WI38 (cell line): ENCODE measurements around the gene MYO16.

ENCODE experiments used
- H3K4me3 ChIP-seq: 2 replicates; pipeline ENCODE4 v1.5.1; 2011; ENCODE audit warnings: low read depth, mild to moderate bottlenecking, control low read depth, low read length
- CTCF ChIP-seq: IDR thresholded peaks from 2 replicates; pipeline ENCODE4 v1.5.1; 2012; ENCODE audit warnings: low read depth, mild to moderate bottlenecking, control low read depth, low read length

The MYO16 gene

GRCh38 chr13:108629988-108630387 is 577 bp downstream of the MYO16 start:
- TF ChIP-seq CTCF, result no peak
- no peak overlapping the region for H3K4me3 ChIP-seq

DNA sequence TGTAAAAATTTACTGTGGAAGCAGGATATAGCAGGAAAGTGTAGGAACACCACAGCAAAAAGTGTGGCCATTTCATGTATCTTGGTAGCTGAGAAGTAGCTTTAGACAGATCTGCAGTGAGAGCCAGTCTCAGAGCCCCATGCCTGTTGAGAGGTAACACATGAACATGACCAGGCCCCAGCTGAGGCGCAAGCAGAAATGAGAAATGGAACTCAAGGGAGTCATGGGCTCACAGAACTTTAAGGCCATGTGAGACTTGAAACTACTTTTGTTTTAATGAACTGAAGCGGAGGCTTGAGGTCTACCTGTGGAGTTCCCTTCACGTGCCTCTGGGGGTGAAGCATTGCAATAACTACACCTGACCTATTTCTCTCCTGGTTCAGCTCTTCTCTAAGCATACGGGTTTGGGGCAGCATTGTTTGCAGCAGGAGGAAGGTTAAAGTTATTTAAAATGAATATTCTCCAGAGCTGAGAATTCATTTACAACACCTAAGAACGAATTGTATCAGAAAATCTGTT is 3.3 kb downstream of the MYO16 start:
- no peak overlapping the region for H3K4me3 ChIP-seq
- no peak for TF ChIP-seq CTCF

- H3K4me3 ChIP-seq, result no peak overlapping the region
- no peak for TF ChIP-seq CTCF
Measured at GRCh38 chr13:108638901-108639300, 9.5 kb downstream of the MYO16 start.

DNA sequence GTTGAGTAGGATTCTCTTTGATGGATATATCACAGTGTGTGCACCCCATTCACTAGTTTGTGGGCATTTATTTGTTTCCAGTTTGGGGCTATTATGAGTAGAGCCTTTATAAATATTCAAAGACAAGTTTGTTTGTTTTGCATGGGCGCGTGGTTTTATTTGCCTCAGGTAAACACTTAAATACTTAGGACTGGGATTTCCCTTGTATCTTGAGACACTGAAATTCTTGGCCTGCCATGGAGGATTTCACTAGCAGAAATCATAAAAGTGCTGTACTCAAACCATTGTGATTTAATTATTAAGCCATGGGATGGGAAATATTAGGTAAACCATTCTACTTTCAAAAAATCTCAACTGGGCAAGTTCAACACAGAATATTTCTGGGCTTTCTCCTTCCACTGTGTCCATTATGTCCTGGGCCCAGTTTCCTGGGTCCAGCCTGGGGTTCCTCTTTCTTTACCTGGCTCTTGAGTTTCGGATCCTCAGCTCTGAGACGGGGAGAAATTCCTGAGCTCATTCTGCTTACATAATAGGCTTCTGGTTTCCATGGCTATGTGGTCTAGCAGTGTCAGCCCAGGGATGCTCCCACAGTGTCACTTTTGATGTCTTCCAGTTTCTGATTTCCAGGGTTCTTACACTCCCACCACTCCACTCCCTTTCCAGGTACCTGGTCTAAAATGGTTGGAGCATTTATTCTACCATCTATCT is 14.4 kb downstream of the MYO16 start:
- H3K4me3 ChIP-seq, result no peak overlapping the region
- no peak for TF ChIP-seq CTCF

GRCh38 chr13:108645376-108645775 is 16.0 kb downstream of the MYO16 start:
- no peak overlapping the region for H3K4me3 ChIP-seq
- no peak for TF ChIP-seq CTCF

- no peak for TF ChIP-seq CTCF
- no peak overlapping the region for H3K4me3 ChIP-seq
Measured at GRCh38 chr13:108650271-108650670, 20.9 kb downstream of the MYO16 start.

DNA sequence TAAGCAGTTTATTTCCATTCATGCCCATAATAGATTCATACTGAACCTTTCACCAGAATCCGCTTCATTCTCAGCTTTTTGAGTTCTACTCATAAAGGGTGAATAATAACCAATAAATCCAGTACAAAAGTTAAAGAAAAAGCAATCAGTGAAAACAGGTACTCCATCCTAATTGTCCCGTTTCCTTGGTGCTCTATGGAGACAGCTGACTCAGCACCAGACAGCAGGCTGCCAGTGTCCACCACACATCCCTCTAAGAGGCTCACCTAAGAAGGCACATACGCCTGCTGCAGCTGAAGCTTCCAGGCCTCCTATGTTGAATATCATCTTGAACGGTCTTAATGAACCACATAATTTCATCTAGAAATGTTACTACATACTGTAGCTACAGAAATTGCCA is 27.3 kb downstream of the MYO16 start:
- TF ChIP-seq CTCF, result no peak
- no peak overlapping the region for H3K4me3 ChIP-seq
